ENCODE measurements around the gene NMT1. TPM values are rescaled to one million over a fixed set of nuclear protein-coding genes. Genes with fewer than 3 reads are reported as not detected.

The NMT1 gene
- total RNA-seq, 2 experiments from 2014 or later, result 61.1 to 62.2 TPM

DNA sequence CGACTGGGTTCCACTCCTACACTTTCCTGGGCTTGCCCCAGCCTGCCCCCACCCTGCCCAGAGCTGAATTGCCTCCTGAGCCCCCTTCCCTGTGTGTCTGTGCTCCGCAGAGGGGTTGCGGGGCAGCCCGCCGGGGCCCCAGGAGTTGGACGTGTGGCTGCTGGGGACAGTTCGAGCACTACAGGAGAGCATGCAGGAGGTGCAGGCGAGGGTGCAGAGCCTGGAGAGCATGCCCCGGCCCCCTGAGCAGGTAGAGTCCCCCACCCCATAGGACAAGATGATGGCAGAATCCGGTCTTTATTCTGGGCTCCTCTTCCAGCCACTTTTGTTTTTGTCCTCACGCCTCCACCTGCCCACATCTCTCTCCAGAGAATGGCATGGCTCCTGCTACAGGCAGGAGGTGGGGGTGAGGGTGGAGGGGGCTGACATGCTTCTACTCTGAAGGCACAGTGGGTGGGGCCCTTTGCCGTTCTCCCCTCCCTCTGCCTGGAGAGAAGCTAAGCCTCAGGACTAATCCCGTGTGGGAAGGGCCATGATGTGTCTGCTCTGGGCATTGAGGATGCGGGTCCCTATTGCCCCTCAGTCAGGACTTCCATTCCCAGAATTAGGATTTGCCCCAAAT lies 77.9 kb downstream of the NMT1 start:
- intact Hi-C loops (cut with DNase I, micrococcal nuclease), result no loop called here
- TF ChIP-seq, protein P1, sequence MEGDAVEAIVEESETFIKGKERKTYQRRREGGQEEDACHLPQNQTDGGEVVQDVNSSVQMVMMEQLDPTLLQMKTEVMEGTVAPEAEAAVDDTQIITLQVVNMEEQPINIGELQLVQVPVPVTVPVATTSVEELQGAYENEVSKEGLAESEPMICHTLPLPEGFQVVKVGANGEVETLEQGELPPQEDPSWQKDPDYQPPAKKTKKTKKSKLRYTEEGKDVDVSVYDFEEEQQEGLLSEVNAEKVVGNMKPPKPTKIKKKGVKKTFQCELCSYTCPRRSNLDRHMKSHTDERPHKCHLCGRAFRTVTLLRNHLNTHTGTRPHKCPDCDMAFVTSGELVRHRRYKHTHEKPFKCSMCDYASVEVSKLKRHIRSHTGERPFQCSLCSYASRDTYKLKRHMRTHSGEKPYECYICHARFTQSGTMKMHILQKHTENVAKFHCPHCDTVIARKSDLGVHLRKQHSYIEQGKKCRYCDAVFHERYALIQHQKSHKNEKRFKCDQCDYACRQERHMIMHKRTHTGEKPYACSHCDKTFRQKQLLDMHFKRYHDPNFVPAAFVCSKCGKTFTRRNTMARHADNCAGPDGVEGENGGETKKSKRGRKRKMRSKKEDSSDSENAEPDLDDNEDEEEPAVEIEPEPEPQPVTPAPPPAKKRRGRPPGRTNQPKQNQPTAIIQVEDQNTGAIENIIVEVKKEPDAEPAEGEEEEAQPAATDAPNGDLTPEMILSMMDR (IDR thresholded peaks at IDR 0.05), result no peak
- Histone ChIP-seq H3K4me3 (ENCODE audit: low read length) (no peak overlapping the region), H3K4me1 (ENCODE audit: insufficient read depth, low read length) (peaks cover 34% of the 10 kb centered on the region), H3K36me3 (ENCODE audit: insufficient read depth, low read length) (peaks cover 11% of the 10 kb centered on the region), H3K9me3 (ENCODE audit: control insufficient read depth in 1 of 2, insufficient read depth in 1 of 2, low read length in 2 of 2) (no peaks in the 10 kb centered on the region), H3K27ac (ENCODE audit: low read depth in 1 of 2, low read length in 2 of 2) (no peak overlapping the region), H3K27me3 (ENCODE audit: control insufficient read depth in 1 of 2, insufficient read depth in 2 of 2, low read length in 2 of 2) (no peaks in the 10 kb centered on the region)
- no peaks in the 10 kb centered on the region for H3K9me3 Mint-ChIP-seq
- ATAC-seq (ENCODE audit: poor library complexity) (no peak), DNase-seq (no peak)
- ChIA-PET CTCF (interaction anchor here (1.2 to 1.5 kb wide), 2 partner anchors 10 to 59 kb away, joined by 5 to 6 read pairs; no protein-coding TSS in a partner anchor), POLR2A (interaction anchor here (3.5 to 7.7 kb wide), 2 partner anchors 11 to 22 kb away, joined by 16 to 192 read pairs; partner anchors contain the start of genes HEXIM1 and HEXIM2)
- peaks cover 6% of the 10 kb centered on the region for H3K36me3 Mint-ChIP-seq (ENCODE audit: low read depth)
- no peak overlapping the region for H3K27ac Mint-ChIP-seq
- H3K27me3 Mint-ChIP-seq, result no peaks in the 10 kb centered on the region
- no peak overlapping the region for H3K4me3 Mint-ChIP-seq
- H3K4me1 Mint-ChIP-seq (ENCODE audit: low read depth), result peaks cover 34% of the 10 kb centered on the region

DNA sequence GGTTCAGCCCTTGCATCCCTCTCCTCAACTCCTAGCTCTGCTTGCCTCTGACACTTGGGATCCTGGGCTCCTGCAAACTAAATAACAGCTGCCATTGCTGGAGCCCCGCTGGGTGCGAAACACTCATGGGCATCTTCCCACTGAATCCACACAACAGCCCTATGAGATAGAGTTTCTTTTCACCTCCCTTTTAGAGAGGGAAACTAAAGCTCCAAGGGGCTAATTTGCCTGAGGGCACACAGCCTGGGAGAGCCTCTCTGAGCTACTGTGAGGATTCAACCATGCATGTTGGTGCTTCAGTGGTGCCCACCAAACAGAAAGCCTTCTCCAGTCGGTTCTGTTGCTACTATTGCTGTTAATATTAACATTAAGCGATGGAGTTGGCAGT lies 78.4 kb downstream of the NMT1 start:
- DNase-seq, result no peak
- TF ChIP-seq, protein P1 (IDR thresholded peaks at IDR 0.05), result no peak
- ATAC-seq (ENCODE audit: poor library complexity), result no peak
- Mint-ChIP-seq H3K36me3 (ENCODE audit: low read depth) (peaks cover 6% of the 10 kb centered on the region), H3K27me3 (no peaks in the 10 kb centered on the region), H3K4me1 (ENCODE audit: low read depth) (peaks cover 34% of the 10 kb centered on the region), H3K27ac (no peak overlapping the region), H3K9me3 (no peaks in the 10 kb centered on the region), H3K4me3 (no peak overlapping the region)
- intact Hi-C loops (cut with DNase I, micrococcal nuclease), result no loop called here
- Histone ChIP-seq H3K27me3 (ENCODE audit: control insufficient read depth in 1 of 2, insufficient read depth in 2 of 2, low read length in 2 of 2) (no peaks in the 10 kb centered on the region), H3K4me1 (ENCODE audit: insufficient read depth, low read length) (peaks cover 38% of the 10 kb centered on the region), H3K4me3 (ENCODE audit: low read length) (no peak overlapping the region), H3K36me3 (ENCODE audit: insufficient read depth, low read length) (peaks cover 11% of the 10 kb centered on the region), H3K9me3 (ENCODE audit: control insufficient read depth in 1 of 2, insufficient read depth in 1 of 2, low read length in 2 of 2) (no peaks in the 10 kb centered on the region), H3K27ac (ENCODE audit: low read depth in 1 of 2, low read length in 2 of 2) (no peak overlapping the region)
- ChIA-PET CTCF (interaction anchor here (1.2 kb wide), 1 partner anchor 10 kb away, joined by 6 read pairs; no protein-coding TSS in a partner anchor), POLR2A (interaction anchor here (3.5 to 7.7 kb wide), 2 partner anchors 10 to 22 kb away, joined by 16 to 192 read pairs; partner anchors contain the start of genes HEXIM1 and HEXIM2)

DNA sequence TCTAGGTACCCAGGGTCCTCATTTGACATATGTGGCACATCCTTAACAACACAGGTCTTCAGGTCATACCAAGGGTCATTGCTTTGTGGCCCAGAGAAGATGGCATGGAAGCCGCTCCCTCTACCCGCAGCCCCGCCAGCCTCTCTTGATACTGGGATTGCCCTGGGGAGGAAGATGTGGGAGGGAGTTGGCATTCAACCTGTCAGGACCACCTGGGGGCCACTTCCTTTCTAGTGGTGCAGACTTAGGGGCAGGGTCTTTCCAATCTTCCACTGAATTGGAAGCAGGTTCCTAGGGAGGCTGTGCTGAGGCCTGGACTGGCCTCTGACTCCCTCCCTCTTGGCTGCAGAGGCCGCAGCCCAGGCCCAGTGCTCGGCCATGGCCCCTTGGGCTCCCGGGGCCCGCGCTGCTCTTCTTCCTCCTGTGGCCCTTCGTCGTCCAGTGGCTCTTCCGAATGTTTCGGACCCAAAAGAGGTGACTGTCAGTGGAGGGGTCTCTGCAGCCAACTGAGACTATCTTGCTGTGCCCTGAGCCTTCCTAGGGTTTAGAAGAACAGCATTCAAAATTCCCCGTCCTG lies 82.1 kb downstream of the NMT1 start:
- ChIA-PET POLR2A (interaction anchor here (1.0 to 10.9 kb wide), 3 partner anchors 7 to 105 kb away, joined by 4 to 630 read pairs (median 21); partner anchors contain the start of genes ACBD4 and HEXIM2), CTCF (interaction anchor here (0.9 to 2.6 kb wide), 3 partner anchors 8 to 54 kb away, joined by 3 to 11 read pairs (median 7); partner anchors contain the start of gene ACBD4)
- Histone ChIP-seq H3K27ac (ENCODE audit: low read depth in 1 of 2, low read length in 2 of 2) (peak overlapping the region in 1 of 2 donors; percentile 53), H3K27me3 (ENCODE audit: control insufficient read depth in 1 of 2, insufficient read depth in 2 of 2, low read length in 2 of 2) (no peaks in the 10 kb centered on the region), H3K4me3 (ENCODE audit: low read length) (no peak overlapping the region), H3K36me3 (ENCODE audit: insufficient read depth, low read length) (peaks cover 6% of the 10 kb centered on the region), H3K4me1 (ENCODE audit: insufficient read depth, low read length) (peaks cover 46% of the 10 kb centered on the region), H3K9me3 (ENCODE audit: control insufficient read depth in 1 of 2, insufficient read depth in 1 of 2, low read length in 2 of 2) (no peaks in the 10 kb centered on the region)
- Mint-ChIP-seq H3K9me3 (no peaks in the 10 kb centered on the region), H3K27ac (peak overlapping the region; percentile 71), H3K27me3 (peaks cover 5% of the 10 kb centered on the region), H3K4me1 (ENCODE audit: low read depth) (peaks cover 47% of the 10 kb centered on the region), H3K4me3 (peak overlapping the region; percentile 80), H3K36me3 (ENCODE audit: low read depth) (peaks cover 9% of the 10 kb centered on the region)
- no peak for DNase-seq
- no peak for ATAC-seq (ENCODE audit: poor library complexity)
- intact Hi-C loops (cut with DNase I, micrococcal nuclease), result no loop called here
- TF ChIP-seq, protein P1 (IDR thresholded peaks at IDR 0.05), result no peak
